ENCODE results near the gene BASP1.

The BASP1 gene, protein sequence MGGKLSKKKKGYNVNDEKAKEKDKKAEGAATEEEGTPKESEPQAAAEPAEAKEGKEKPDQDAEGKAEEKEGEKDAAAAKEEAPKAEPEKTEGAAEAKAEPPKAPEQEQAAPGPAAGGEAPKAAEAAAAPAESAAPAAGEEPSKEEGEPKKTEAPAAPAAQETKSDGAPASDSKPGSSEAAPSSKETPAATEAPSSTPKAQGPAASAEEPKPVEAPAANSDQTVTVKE

GRCh38 chr5:17217493-17218352 lies at the start of gene BASP1:
Gene BASP1, plus strand, starts transcription at chr5:17217631. Its CDS starts 57,586 bp downstream, at chr5:17275217.
- peak; percentile 43 for DNase-seq (ENCODE audit: low spot score)

DNA sequence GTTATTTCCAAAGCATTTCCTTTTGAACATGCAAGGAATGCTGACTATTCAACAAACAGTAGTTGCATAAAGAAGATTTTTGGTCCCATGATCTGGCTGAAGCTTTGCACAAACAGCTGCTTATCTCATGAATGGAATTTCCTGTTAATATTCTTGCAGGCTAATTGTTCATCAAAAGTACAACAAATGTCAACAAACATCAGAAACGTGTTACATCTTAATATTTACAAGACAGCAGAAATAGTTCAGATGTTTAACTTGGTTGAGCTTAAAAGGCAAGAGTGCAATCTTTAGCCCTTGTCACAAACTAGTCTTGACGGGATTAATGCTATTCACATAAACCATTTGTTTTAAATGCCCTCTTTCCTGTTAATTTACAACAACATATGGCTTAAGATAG lies 47.9 kb upstream of the BASP1 start:
- DNase-seq (ENCODE audit: low spot score): no peak

DNA sequence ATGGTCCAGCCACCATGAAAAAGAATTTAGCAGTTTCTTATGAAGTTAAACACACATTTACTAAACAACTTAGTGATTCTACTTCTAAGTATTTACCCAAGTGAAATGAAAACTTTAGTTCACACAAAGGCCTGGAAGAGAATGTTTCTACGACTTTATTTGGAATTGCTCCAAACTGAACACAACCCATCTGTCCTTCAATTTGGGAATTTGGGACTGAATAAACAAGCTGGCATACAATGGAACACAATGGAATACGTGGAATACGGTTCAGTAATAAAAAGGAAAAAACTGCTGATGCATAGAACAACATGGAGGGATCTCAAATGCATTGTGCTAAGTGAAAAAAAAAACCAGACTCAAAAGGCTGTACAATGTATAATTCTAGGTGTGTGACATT lies 44.6 kb upstream of the BASP1 start:
- no peak for DNase-seq (ENCODE audit: low spot score)

DNA sequence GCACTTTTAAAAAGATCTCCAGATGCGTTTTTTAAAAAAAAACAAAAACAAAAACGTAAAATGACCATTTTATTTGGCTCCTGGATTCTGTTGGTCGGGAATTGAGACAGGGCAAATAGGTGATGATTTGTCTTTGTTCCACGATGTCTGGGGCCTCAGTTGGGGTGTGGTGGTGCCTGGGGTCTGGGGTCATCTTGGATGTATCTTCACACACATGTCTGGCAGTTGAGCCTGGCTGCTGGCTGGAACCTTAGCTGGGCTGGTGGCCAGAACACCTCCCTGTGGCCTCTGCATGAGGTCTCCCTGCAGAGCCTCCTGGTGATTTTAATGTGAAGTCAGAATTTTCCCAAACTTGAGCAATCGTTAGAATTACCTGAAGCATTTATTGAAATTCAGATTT lies 42.5 kb upstream of the BASP1 start:
- DNase-seq (ENCODE audit: low spot score): no peak

DNA sequence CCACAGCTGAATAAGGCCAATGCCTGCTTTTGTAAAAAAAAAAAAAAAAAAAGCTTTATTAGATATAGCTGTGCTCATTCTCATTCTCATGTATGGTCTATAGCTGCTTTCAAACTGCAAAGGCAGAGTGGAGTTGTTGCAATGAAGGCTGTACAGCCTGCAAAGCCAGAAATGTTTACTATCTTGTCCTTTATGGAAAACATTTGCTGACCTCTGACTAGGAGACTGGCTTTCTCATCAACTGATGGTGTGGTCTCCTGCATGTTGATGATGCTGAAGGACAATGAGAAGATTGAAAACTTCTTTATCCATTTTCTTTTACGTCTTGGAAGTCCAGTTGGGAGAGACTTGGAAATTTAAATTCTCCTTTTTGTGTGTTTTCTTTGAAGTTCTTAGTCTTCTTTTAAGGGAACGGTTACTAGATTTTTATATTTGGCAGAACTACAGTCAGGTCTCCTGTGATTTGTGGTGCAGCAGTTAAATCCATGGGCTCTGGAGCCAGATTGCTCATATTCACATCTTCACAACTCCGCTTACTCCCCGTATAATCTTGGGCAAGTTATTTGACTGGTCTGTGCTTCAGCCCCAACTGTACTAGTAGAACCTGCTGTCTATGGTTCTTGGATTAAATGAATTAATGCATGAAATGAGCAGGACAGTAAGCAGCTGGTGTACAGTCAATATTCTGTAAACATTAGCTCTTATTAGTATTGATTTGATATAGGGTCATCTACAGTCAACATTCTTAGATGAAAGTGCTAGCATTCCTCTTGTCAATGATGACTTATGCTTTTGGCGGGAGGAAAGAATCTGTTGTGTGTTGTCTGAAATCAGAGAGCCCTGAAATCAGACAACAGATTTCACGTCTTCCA lies 39.7 kb upstream of the BASP1 start:
- no peak for DNase-seq (ENCODE audit: low spot score)

DNA sequence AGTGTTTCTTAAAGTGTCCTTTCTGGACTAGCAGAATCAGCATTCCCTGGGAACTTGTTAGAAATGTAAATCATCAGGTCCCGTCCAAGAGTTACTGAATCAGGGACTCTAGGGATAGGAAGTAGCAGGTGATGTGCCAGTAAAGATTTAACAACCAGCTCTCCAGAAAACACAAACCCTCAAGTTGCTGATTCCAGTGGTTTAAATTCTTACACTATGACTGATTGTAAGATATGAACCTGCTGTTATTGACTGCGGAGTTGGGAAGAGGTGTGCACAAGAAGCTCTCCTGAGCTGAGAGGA lies 39.1 kb upstream of the BASP1 start:
- DNase-seq (ENCODE audit: low spot score): no peak

DNA sequence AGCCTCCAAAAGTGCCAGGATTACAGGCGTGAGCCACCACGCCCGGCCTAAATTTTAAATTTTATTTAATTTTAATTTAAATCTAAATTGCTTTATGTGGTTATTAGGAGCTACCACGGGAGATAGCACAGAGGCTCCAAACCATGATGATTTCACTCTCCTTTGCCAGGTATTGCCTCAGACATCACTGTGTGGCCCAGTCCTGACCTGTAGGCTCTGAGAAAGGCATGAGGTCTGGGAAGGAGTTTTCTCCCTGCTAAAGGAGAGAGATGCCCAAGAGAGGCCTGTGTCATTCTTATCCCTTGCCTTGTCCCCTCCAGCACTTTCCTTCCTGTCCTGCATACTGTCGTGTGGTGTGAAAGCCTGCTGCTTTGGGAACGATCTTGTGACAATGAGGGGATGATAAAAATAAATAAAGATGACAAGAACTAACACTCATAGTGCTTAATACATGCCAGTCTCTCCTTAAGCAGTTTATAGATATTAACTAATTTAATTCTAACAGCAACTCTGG lies 37.0 kb upstream of the BASP1 start:
- DNase-seq (ENCODE audit: low spot score): no peak

GRCh38 chr5:17180864-17181723 lies 36.3 kb upstream of the BASP1 start:
- no peak for DNase-seq (ENCODE audit: low spot score)

- DNase-seq (ENCODE audit: low spot score): no peak
Observed at GRCh38 chr5:17182494-17182893, 34.9 kb upstream of the BASP1 start.

DNA sequence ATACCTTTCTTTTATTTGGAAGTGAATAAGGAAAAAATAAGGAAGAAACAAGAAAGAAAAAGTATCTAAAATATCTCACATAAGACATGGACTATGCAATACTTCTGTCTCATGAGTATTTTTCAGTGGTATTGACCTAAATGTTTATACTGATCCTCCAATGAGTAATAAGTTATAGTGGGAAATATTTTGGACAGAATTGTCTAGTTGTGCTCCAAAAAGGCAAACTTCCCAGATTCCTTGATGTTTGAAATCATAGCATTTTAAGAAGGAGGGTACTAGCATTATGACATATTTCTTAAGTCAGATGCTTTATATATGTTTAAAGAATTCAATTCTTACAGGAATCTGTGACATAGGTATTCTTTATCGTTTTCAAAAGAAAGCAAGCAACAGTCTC lies 34.5 kb upstream of the BASP1 start:
- DNase-seq (ENCODE audit: low spot score): no peak

DNA sequence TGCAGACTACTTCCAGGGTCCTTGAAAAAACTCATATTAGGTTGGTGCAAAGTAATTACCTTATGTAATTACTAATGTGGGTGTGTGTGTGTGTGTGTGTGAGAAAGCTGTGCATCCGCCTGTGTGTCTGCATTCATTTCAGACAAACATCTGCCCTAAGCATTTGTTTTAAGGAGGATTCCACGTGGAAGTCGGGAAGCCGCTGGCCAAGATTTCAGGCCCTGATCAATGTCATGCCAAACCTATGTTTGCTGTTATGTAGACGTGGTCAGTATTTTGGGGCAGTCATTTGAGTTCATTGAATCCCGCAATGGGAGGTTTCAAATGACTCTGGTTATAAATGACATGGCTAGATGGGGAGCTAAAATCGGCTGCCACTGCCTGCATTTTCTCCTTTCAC lies 33.6 kb upstream of the BASP1 start:
- DNase-seq (ENCODE audit: low spot score): no peak

- DNase-seq (ENCODE audit: low spot score): no peak
Observed at GRCh38 chr5:17184588-17184987, 32.8 kb upstream of the BASP1 start.

GRCh38 chr5:17185349-17185748 lies 32.1 kb upstream of the BASP1 start:
- DNase-seq (ENCODE audit: low spot score): no peak

DNA sequence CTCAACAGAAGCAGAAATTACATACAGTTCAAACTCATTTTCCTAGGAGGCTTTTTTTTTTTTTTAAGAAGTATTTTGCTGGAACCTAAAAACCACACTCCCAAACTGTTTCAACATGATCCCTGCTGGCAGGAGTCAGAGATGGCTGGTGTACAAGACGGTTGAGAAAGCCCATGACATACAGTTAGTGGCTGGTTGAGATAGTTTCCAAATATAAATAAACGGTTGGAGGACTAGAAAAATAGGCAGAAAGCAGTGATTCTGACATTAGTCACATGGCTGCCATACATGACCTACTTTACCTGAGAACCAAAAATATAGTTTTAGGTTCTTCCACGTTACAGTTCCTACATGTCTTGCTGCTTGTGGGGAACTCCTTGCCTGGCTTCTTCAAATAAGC lies 31.7 kb upstream of the BASP1 start:
- no peak for DNase-seq (ENCODE audit: low spot score)

DNA sequence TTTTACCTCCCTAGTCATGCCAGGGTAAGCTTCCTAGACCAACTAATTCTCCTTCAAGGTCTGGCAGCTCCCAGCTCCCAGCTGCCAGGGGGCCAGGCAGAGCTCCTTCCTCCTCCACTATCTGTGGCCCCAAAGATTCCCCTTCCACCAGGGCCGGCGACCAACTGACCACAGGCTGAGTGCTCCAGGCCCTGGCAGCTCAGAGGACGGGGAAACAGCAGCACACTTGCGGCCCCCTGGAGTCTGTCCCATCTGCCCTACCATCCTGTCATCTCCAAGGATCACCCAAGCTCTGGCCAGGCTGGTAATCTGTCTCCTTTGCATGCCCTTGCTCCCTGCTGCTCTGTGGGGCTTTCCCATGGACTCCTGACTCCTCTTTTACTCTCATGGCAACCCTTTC lies 31.2 kb upstream of the BASP1 start:
- DNase-seq (ENCODE audit: low spot score): no peak

GRCh38 chr5:17187011-17187785 lies 30.2 kb upstream of the BASP1 start:
- DNase-seq (ENCODE audit: low spot score): no peak

GRCh38 chr5:17187786-17188170 lies 29.7 kb upstream of the BASP1 start:
- no peak for DNase-seq (ENCODE audit: low spot score)

- peak; percentile 49 for DNase-seq (ENCODE audit: low spot score)
Observed at GRCh38 chr5:17189381-17190036, 27.9 kb upstream of the BASP1 start.

- peak; percentile 53 for DNase-seq (ENCODE audit: low spot score)
Observed at GRCh38 chr5:17190242-17190778, 27.1 kb upstream of the BASP1 start.

DNA sequence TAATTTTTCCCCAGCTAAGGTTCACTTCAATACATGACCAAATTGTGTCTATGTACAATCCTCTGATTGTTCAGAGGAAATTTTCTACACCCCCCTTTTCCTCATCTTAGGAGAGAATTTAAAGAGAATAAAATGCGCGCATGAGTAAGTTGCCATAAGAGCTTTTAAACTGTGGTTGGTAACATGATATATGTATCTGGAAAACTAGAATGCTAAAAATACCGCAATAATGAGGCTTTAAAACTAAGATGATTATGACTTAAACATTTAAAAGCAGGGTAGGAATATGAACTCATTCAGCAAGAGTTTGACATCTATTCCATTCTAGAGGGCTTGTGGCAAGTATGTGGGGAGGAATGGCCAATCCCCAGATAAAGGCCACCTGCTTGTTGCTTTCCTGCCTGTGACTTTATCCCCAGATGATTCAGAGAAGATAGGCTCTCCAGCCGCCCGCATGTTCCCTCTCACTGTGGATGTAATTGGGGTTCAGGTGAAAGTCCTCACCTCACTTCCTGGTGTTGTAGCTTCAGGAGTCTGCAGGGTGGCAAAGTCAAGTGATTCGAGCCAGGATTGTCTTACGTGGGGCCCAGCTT lies 26.5 kb upstream of the BASP1 start:
- DNase-seq (ENCODE audit: low spot score): no peak
